ENCODE results near the gene GPR146. TPM values are rescaled to one million over a fixed set of nuclear protein-coding genes. Genes with fewer than 3 reads are reported as not detected.
A peak's percentile ranks its signal among the peaks of the same experiment; 100 is the strongest.
"Not testable (repeated sequence)": the region's sequence is repeated elsewhere in the genome, so short reads cannot be mapped to it uniquely, and the experiment has no call there.

Gene GPR146
- total and polyA plus RNA-seq, 8 donors: 2.0 to 14.6 (median 7.9) TPM

DNA sequence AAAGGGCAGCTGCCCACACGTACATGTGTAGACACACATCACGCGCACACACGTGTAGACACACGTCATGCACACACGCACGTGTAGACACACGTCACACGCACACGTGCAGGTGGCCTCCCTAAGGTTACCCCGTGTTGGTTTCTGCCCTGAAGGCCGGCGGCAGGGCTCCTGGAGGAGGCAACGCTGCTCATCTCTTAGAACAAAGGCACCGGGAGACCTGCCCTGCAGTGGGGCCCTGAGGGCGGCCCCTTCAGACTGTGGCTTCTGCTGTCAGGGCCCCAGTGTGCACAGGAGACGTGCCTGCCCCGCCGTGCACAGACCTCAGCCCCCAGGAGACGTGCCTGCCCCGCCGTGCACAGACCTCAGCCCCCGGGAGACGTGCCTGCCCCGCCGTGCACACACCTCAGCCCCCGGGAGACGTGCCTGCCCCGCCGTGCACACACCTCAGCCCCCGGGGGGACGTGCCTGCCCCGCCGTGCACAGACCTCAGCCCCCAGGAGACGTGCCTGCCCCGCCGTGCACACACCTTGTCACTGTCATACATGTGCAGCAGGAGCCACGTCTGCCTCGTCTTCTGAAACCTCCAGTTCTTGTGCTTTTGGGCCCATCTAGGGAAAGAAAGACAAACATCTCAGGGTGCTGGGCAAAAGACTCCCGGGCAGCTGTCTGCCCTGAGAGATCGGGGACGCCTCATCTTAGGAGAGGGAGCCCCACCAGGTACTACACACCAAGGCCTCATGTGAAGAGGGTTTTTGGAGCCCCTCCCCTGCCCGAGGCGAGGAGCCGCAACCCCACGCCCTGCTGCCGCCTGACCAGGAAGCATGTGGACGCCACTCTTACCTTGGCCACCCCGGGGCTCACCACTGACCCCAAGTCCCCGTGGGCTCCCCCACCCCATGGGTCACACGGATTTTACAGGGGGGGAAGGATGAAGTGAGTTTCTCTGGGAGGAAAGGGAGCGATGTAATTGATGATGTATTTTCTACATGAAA lies 44.1 kb upstream of the GPR146 start:
- Histone ChIP-seq H3K4me3 (no peak overlapping the region), H3K36me3 (peaks cover 0 to 71% (median 61%) of the 10 kb centered on the region in 4 donors), H3K9me3 (no peaks in the 10 kb centered on the region), H3K27me3 (no peaks in the 10 kb centered on the region), H3K27ac (no peak overlapping the region), H3K4me1 (no peaks in the 10 kb centered on the region)
- intact Hi-C loops (cut with DNase I; ENCODE audit: low total_unique reads): loop anchor here (5.0 to 10.0 kb wide), 2 partner anchors 62 to 155 kb away; no protein-coding TSS in a partner anchor
- DNase-seq: no peak
- TF ChIP-seq POLR2A (IDR thresholded peaks at IDR 0.05) (no peak), POLR2AphosphoS5 (IDR thresholded peaks at IDR 0.05) (no peak)
- WGBS, 5 donors: 76 to 88% (median 87%) methylated on average over 30 to 52 of the region's 52 CpGs

GRCh38 chr7:1001069-1001770 lies 43.1 kb upstream of the GPR146 start:
- H3K27ac ChIP-seq; H3K4me3 ChIP-seq; H3K4me1 ChIP-seq; intact Hi-C loops (cut with DNase I; ENCODE audit: low total_unique reads); H3K9me3 ChIP-seq; H3K27me3 ChIP-seq: not testable (repeated sequence)
- peak in 1 of 2 donors; percentile 43 for DNase-seq
- whole genome bisulfite sequencing, 5 donors: 62 to 92% (median 89%) methylated on average over 7 to 14 of the region's 14 CpGs
- peaks cover 0 to 67% (median 59%) of the 10 kb centered on the region in 4 donors for H3K36me3 ChIP-seq

GRCh38 chr7:1002026-1002425 lies 42.3 kb upstream of the GPR146 start:
- H3K27ac ChIP-seq; DNase-seq; H3K4me1 ChIP-seq; H3K27me3 ChIP-seq; H3K9me3 ChIP-seq; H3K4me3 ChIP-seq; intact Hi-C loops (cut with DNase I; ENCODE audit: low total_unique reads): not testable (repeated sequence)
- H3K36me3 ChIP-seq: peaks cover 0 to 67% (median 56%) of the 10 kb centered on the region in 4 donors
- 87 to 100% (median 93%) methylated on average over 4 of the region's 4 CpGs for WGBS, 5 donors

DNA sequence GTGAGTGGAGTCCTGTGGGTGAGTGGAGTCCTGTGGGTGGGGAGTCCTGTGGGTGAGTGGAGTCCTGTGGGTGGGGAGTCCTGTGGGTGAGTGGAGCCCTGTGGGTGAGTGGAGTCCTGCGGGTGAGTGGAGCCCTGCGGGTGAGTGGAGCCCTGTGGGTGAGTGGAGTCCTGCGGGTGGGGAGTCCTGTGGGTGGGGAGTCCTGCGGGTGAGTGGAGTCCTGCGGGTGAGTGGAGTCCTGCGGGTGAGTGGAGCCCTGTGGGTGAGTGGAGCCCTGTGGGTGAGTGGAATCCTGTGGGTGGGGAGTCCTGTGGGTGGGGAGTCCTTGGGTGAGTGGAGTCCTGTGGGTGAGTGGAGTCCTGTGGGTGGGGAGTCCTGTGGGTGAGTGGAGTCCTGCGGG lies 41.9 kb upstream of the GPR146 start:
- peaks cover 0 to 67% (median 56%) of the 10 kb centered on the region in 4 donors for H3K36me3 ChIP-seq
- H3K27me3 ChIP-seq; H3K9me3 ChIP-seq; H3K4me3 ChIP-seq; H3K27ac ChIP-seq; intact Hi-C loops (cut with DNase I; ENCODE audit: low total_unique reads); H3K4me1 ChIP-seq; DNase-seq: not testable (repeated sequence)
- WGBS, 5 donors: 84 to 100% (median 94%) methylated on average over 2 to 7 of the region's 7 CpGs

GRCh38 chr7:1004018-1004852 lies 40.1 kb upstream of the GPR146 start:
- WGBS, 5 donors: 86 to 90% (median 86%) methylated on average over 23 to 32 of the region's 32 CpGs
- Histone ChIP-seq H3K4me3 (no peak overlapping the region), H3K9me3 (no peaks in the 10 kb centered on the region), H3K27me3 (no peaks in the 10 kb centered on the region), H3K27ac (no peak overlapping the region), H3K4me1 (no peaks in the 10 kb centered on the region), H3K36me3 (peaks cover 5 to 70% (median 57%) of the 10 kb centered on the region in 4 donors)
- TF ChIP-seq EP300 (IDR thresholded peaks at IDR 0.05): no peak
- intact Hi-C loops (cut with DNase I; ENCODE audit: low total_unique reads): no loop called here
- DNase-seq: no peak

- Histone ChIP-seq H3K4me3 (no peak overlapping the region), H3K9me3 (no peaks in the 10 kb centered on the region), H3K4me1 (no peaks in the 10 kb centered on the region), H3K36me3 (peaks cover 10 to 69% (median 56%) of the 10 kb centered on the region in 4 donors), H3K27me3 (no peaks in the 10 kb centered on the region), H3K27ac (no peak overlapping the region)
- no peak for DNase-seq
- intact Hi-C loops (cut with DNase I; ENCODE audit: low total_unique reads): no loop called here
- 93 to 95% (median 93%) methylated on average over 16 to 21 of the region's 21 CpGs for WGBS, 5 donors
- no peak for TF ChIP-seq POLR2AphosphoS5 (IDR thresholded peaks at IDR 0.05)
- TF ChIP-seq CTCF (IDR thresholded peaks at IDR 0.05): no peak
- TF ChIP-seq POLR2A (IDR thresholded peaks at IDR 0.05): no peak
- TF ChIP-seq EP300 (IDR thresholded peaks at IDR 0.05): no peak
These were observed 39.0 kb upstream of the GPR146 start for GRCh38 chr7:1005303-1005702.

Measured in stomach (tissue), 9 donors.